Effector memory CD4-positive, alpha-beta T cell (primary cell): Measurements from ENCODE around the gene NDST1.

ENCODE experiments used
- DNase-seq, 3 donors: peaks; one replicate each; pipeline ENCODE4 v3.0.0-alpha.2; 2020
- H3K27ac ChIP-seq: 2 replicates; pipeline ENCODE4 v1.7.0; 2013; ENCODE audit warnings: mild to moderate bottlenecking, low read length, moderate library complexity; ENCODE audit not compliant: insufficient read depth, poor library complexity, severe bottlenecking
- H3K27me3 ChIP-seq: replicated peaks from 2 replicates; pipeline ENCODE4 v1.7.0; 2013; ENCODE audit warnings: mild to moderate bottlenecking, low read length; ENCODE audit not compliant: insufficient read depth, control insufficient read depth, poor library complexity, severe bottlenecking
- H3K36me3 ChIP-seq: 2 replicates; pipeline ENCODE4 v1.7.0; 2013; ENCODE audit warnings: mild to moderate bottlenecking, low read length, moderate library complexity; ENCODE audit not compliant: control insufficient read depth, insufficient read depth
- H3K4me1 ChIP-seq: 2 replicates; pipeline ENCODE4 v1.7.0; 2013; ENCODE audit warnings: low read length, mild to moderate bottlenecking; ENCODE audit not compliant: control insufficient read depth, insufficient read depth, poor library complexity, severe bottlenecking
- H3K4me3 ChIP-seq: 2 replicates; pipeline ENCODE4 v1.7.0; 2013; ENCODE audit warnings: low read length, low read depth, mild to moderate bottlenecking; ENCODE audit not compliant: insufficient read depth, poor library complexity, severe bottlenecking
- H3K9me3 ChIP-seq: 2 replicates; pipeline ENCODE4 v1.7.0; 2013; ENCODE audit warnings: mild to moderate bottlenecking, low read length, moderate library complexity; ENCODE audit not compliant: control insufficient read depth

Gene NDST1

GRCh38 chr5:150561571-150562275, 53.8 kb downstream of the NDST1 start:
- no peaks in the 10 kb centered on the region for H3K4me1 ChIP-seq
- H3K4me3 ChIP-seq, result no peak overlapping the region
- no peak overlapping the region for H3K27ac ChIP-seq
- no peaks in the 10 kb centered on the region for H3K36me3 ChIP-seq
- no peak for DNase-seq
- no peaks in the 10 kb centered on the region for H3K9me3 ChIP-seq
- no peaks in the 10 kb centered on the region for H3K27me3 ChIP-seq

GRCh38 chr5:150562832-150563231, 54.9 kb downstream of the NDST1 start:
- no peak for DNase-seq
- Histone ChIP-seq H3K27me3 (no peaks in the 10 kb centered on the region), H3K4me3 (no peak overlapping the region), H3K36me3 (no peaks in the 10 kb centered on the region), H3K27ac (no peak overlapping the region), H3K9me3 (no peaks in the 10 kb centered on the region), H3K4me1 (no peaks in the 10 kb centered on the region)

- Histone ChIP-seq H3K27me3 (no peaks in the 10 kb centered on the region), H3K36me3 (no peaks in the 10 kb centered on the region), H3K27ac (no peak overlapping the region), H3K9me3 (no peaks in the 10 kb centered on the region), H3K4me1 (no peaks in the 10 kb centered on the region), H3K4me3 (no peak overlapping the region)
- no peak for DNase-seq
Measured at GRCh38 chr5:150565868-150566267, 57.9 kb downstream of the NDST1 start.

- Histone ChIP-seq H3K27ac (no peak overlapping the region), H3K9me3 (no peaks in the 10 kb centered on the region), H3K36me3 (no peaks in the 10 kb centered on the region), H3K4me1 (no peaks in the 10 kb centered on the region), H3K27me3 (no peaks in the 10 kb centered on the region), H3K4me3 (no peak overlapping the region)
- DNase-seq, result no peak
Measured at GRCh38 chr5:150567031-150567717, 59.2 kb downstream of the NDST1 start.

- no peak overlapping the region for H3K27ac ChIP-seq
- no peaks in the 10 kb centered on the region for H3K9me3 ChIP-seq
- DNase-seq, result no peak
- no peaks in the 10 kb centered on the region for H3K36me3 ChIP-seq
- H3K4me1 ChIP-seq, result no peaks in the 10 kb centered on the region
- no peaks in the 10 kb centered on the region for H3K27me3 ChIP-seq
- no peak overlapping the region for H3K4me3 ChIP-seq
Measured at GRCh38 chr5:150568663-150569062, 60.7 kb downstream of the NDST1 start.

GRCh38 chr5:150570333-150570732, 62.4 kb downstream of the NDST1 start:
- no peaks in the 10 kb centered on the region for H3K36me3 ChIP-seq
- H3K27ac ChIP-seq, result no peak overlapping the region
- H3K4me3 ChIP-seq, result no peak overlapping the region
- DNase-seq, result no peak
- no peaks in the 10 kb centered on the region for H3K9me3 ChIP-seq
- H3K4me1 ChIP-seq, result no peaks in the 10 kb centered on the region
- no peaks in the 10 kb centered on the region for H3K27me3 ChIP-seq

- Histone ChIP-seq H3K4me1 (no peaks in the 10 kb centered on the region), H3K27ac (no peak overlapping the region), H3K27me3 (no peaks in the 10 kb centered on the region), H3K36me3 (no peaks in the 10 kb centered on the region), H3K9me3 (no peaks in the 10 kb centered on the region), H3K4me3 (no peak overlapping the region)
- no peak for DNase-seq
Measured at GRCh38 chr5:150571836-150572235, 63.9 kb downstream of the NDST1 start.

GRCh38 chr5:150573216-150573615, 65.3 kb downstream of the NDST1 start:
- no peak overlapping the region for H3K4me3 ChIP-seq
- no peaks in the 10 kb centered on the region for H3K36me3 ChIP-seq
- DNase-seq, result no peak
- H3K9me3 ChIP-seq, result no peaks in the 10 kb centered on the region
- H3K27me3 ChIP-seq, result no peaks in the 10 kb centered on the region
- no peak overlapping the region for H3K27ac ChIP-seq
- H3K4me1 ChIP-seq, result no peaks in the 10 kb centered on the region

- Histone ChIP-seq H3K4me3 (no peak overlapping the region), H3K27me3 (no peaks in the 10 kb centered on the region), H3K9me3 (no peaks in the 10 kb centered on the region), H3K4me1 (no peaks in the 10 kb centered on the region), H3K36me3 (no peaks in the 10 kb centered on the region), H3K27ac (no peak overlapping the region)
- DNase-seq, result no peak
Measured at GRCh38 chr5:150573867-150574817, 66.2 kb downstream of the NDST1 start.
